ENCODE data around the gene KCTD17. TPM values are rescaled to one million over a fixed set of nuclear protein-coding genes. Genes with fewer than 3 reads are reported as not detected.
A peak's percentile ranks its signal among the peaks of the same experiment; 100 is the strongest.

Gene KCTD17
- total and polyA plus RNA-seq, 2 of the 13 experiments (the other 11 are each of a cell fraction or from before 2014, with no cell fraction given) = 5.3 to 11.7 TPM

DNA sequence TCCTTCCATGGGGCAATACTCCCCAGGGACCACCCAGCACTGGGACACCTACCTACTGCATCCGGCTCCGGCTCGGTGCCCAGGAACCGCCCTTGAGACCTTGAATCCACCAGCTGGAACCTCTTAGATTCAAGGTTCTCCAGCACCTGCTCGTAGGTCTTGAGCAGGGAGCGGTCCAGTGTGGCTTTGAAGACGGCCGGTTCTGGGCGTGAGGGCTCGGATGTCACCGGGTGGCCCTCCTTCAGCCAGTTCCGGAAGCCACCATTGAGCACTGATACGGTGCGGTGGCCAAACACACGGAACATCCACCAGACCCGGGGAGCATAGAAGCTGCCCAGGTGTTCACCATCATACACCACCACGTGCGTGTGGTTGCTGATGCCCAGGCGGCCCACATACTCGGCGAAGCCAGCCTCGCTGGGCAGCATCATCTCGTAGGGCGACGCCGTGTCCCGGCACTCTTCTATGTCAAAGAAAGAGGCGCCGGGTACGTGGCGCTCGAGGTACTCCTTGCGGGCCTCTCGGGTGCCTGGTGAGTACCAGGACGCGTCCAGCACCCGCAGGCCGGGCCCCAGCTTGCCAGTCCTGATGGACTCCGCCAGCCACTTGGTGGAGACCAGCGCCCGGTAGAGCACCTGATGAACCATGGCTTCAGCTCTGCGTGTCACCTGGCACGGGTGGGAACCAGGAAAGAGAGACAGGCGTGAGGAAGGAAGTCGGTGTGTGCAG is 33.3 kb upstream of the KCTD17 start (continued):
- no peak for TF ChIP-seq ZNF142 (CRISPR knock-in tag; IDR thresholded peaks at IDR 0.05)
- no peak for TF ChIP-seq RARA (CRISPR knock-in tag; IDR thresholded peaks at IDR 0.05)
- TF ChIP-seq ZNF569 (CRISPR knock-in tag; IDR thresholded peaks at IDR 0.05; ENCODE audit: borderline replicate concordance) = no peak
- TF ChIP-seq RFX1 (IDR thresholded peaks at IDR 0.05) = no peak
- no peak for TF ChIP-seq MAZ (IDR thresholded peaks at IDR 0.05; ENCODE audit: borderline replicate concordance, low read depth, low read length)
- no peak for TF ChIP-seq MAZ (CRISPR knock-in tag; IDR thresholded peaks at IDR 0.05; ENCODE audit: low read depth)
- no peak for TF ChIP-seq MIER3 (CRISPR knock-in tag; IDR thresholded peaks at IDR 0.05; ENCODE audit: borderline replicate concordance)
- no peak for TF ChIP-seq SP4 (CRISPR knock-in tag; IDR thresholded peaks at IDR 0.05)
- no peak for TF ChIP-seq RXRA (CRISPR knock-in tag; IDR thresholded peaks at IDR 0.05)
- TF ChIP-seq NR2C2 (CRISPR knock-in tag; IDR thresholded peaks at IDR 0.05; ENCODE audit: borderline replicate concordance) = no peak
- TF ChIP-seq SP5 (CRISPR knock-in tag; IDR thresholded peaks at IDR 0.05; ENCODE audit: borderline replicate concordance, low read depth) = no peak
- TF ChIP-seq BCLAF1 (IDR thresholded peaks at IDR 0.05) = no peak
- TF ChIP-seq ZNF10 (CRISPR knock-in tag; IDR thresholded peaks at IDR 0.05; ENCODE audit: borderline replicate concordance, low read depth) = no peak
- 0 out of 2 replicates have a peak, but pooled peaks have one; percentile 39 for TF ChIP-seq ZNF317 (CRISPR knock-in tag; IDR thresholded peaks at IDR 0.05)
- TF ChIP-seq ZNF282 (IDR thresholded peaks at IDR 0.05; ENCODE audit: partially characterized antibody) = no peak
- no peak for TF ChIP-seq ATAD3A (CRISPR knock-in tag; IDR thresholded peaks at IDR 0.05)
- TF ChIP-seq HCFC1 (IDR thresholded peaks at IDR 0.05; ENCODE audit: low read depth, low read length) = no peak
- no peak; the same call in 1 of the 2 replicates for TF ChIP-seq MYC (CRISPR knock-in tag; IDR thresholded peaks at IDR 0.05; ENCODE audit: borderline replicate concordance)
- no peak for TF ChIP-seq MAFG (CRISPR knock-in tag; IDR thresholded peaks at IDR 0.05)
- TF ChIP-seq KMT2B (CRISPR knock-in tag; IDR thresholded peaks at IDR 0.05) = no peak
- TF ChIP-seq DNMT1 (CRISPR knock-in tag; IDR thresholded peaks at IDR 0.05) = 0 out of 2 replicates have a peak, but pooled peaks have one; percentile 36
- TF ChIP-seq ZNF12 (CRISPR knock-in tag; IDR thresholded peaks at IDR 0.05) = no peak
- TF ChIP-seq ZNF703 (CRISPR knock-in tag; IDR thresholded peaks at IDR 0.05; ENCODE audit: borderline replicate concordance) = no peak
- no peak for TF ChIP-seq XRCC5 (optimal IDR thresholded peaks at IDR 0.05; ENCODE audit: low read length)
